Gastroesophageal sphincter (tissue), 3 donors: ENCODE results near the gene APOD.

Experiments used
- CTCF ChIP-seq, 4 experiments: fragments of 200-600 bp in 2 of 4; fragments of 450-650 bp in 2 of 4; sonication (generic) in 1 of 4; IDR thresholded peaks; one replicate each; pipeline ENCODE4 v1.5.1; 2017 to 2019; ENCODE audit warnings: antibody characterized with exemption in 4 of 4, mild to moderate bottlenecking in 2 of 4, moderate library complexity in 2 of 4
- POLR2AphosphoS5 ChIP-seq: sonication (generic); formaldehyde crosslinking; IDR thresholded peaks from one replicate; pipeline ENCODE4 v1.6.1; 2017; ENCODE audit warnings: antibody characterized with exemption

DNA sequence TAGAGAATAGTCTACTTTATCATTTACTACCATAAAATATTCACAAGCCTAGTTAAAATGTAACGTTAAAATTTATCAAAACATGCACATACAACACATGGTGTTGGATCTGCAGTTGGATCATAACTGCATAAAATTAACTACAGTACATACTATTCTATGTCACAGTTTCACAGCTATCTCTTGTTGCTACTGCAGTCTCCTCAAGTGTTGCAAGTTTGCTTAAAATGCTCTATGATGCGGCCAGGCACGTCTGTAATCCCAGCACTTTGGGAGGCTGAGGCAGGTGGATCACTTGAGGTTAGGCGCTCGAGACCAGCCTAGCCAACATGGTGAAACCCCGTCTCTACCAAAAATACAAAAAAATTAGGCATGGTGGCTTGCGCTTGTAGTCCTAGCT lies 50.9 kb downstream of the APOD start:
- TF ChIP-seq CTCF (IDR thresholded peaks at IDR 0.05) (no peak), POLR2AphosphoS5 (no peak)
